ENCODE measurements around the gene CEBPB.

Gene CEBPB

GRCh38 chr20:50186987-50187402 is 3.6 kb upstream of the CEBPB start:
- H3K4me3 ChIP-seq (ENCODE audit: insufficient read depth, low read depth, low read length, poor library complexity, severe bottlenecking), result no peak overlapping the region

DNA sequence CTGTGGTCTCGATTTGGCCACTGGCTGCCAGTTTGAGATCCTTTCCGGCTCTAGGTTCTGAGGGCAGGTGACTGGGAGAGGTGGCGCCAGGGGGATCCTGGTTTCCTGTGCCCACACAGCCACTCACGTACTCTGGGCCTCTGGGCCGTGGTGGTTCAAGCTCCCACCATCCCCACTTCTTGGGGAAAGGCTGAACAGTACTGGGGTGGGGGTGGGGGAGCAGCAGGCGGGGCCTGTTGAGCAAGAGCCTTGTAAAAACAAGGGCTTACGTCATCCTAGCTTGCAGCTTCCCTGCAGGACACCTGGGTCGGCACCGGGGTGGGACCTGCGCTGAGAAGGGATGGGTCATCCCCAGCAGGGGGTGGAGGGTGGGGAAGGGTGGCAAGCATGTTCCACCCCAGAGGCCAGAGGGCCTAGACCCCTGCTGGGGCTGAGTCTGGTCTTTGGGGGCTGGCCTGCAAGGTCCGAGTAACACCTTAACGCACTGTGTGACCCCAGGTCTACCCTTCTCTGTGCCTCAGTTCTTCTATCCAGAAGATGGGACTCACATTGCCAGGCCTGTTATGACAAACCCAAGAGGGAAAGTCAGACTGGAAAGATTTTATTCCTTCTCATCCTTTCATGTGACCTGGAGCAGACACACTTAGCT is 3.1 kb upstream of the CEBPB start:
- no peak for DNase-seq

More at GRCh38 chr20:50186987-50187402, 3.6 kb upstream of the CEBPB start:
- H3K27ac ChIP-seq (ENCODE audit: insufficient read depth, low read length, poor library complexity, severe bottlenecking), result no peak overlapping the region
- H3K36me3 ChIP-seq (ENCODE audit: control insufficient read depth, insufficient read depth, low read length), result no peaks in the 10 kb centered on the region
- no peaks in the 10 kb centered on the region for H3K27me3 ChIP-seq (replicated peaks; ENCODE audit: control insufficient read depth, insufficient read depth, low read length, poor library complexity, severe bottlenecking)
- H3K9me3 ChIP-seq (ENCODE audit: control insufficient read depth, low read length), result no peaks in the 10 kb centered on the region
- no peak for DNase-seq
- peaks cover 5% of the 10 kb centered on the region for H3K4me1 ChIP-seq (ENCODE audit: control insufficient read depth, insufficient read depth, low read length, poor library complexity, severe bottlenecking)

DNA sequence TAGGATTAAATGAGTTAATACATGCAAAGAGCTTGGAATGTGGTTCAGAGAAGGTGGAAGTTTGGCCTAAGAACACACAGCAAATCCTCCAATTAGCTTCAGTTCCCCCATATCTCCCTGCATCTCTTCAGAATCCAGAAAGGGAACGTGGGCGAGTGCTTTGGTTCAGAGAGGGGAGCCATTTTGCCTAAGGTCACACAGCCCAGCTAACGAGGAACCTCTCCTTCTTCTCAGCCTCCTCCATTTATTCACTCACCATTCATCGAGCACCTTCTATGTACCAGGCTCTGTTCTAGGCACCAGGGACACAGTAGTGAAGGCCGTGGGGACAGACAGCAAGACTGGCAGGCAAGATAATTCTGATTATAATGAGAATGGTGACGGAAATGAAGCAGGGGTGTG is 2.3 kb upstream of the CEBPB start:
- no peak overlapping the region for H3K27ac ChIP-seq (ENCODE audit: insufficient read depth, low read length, poor library complexity, severe bottlenecking)
- DNase-seq, result no peak
- no peaks in the 10 kb centered on the region for H3K27me3 ChIP-seq (replicated peaks; ENCODE audit: control insufficient read depth, insufficient read depth, low read length, poor library complexity, severe bottlenecking)
- H3K9me3 ChIP-seq (ENCODE audit: control insufficient read depth, low read length), result no peaks in the 10 kb centered on the region
- H3K4me3 ChIP-seq (ENCODE audit: insufficient read depth, low read depth, low read length, poor library complexity, severe bottlenecking), result no peak overlapping the region
- H3K4me1 ChIP-seq (ENCODE audit: control insufficient read depth, insufficient read depth, low read length, poor library complexity, severe bottlenecking), result peaks cover 14% of the 10 kb centered on the region
- no peaks in the 10 kb centered on the region for H3K36me3 ChIP-seq (ENCODE audit: control insufficient read depth, insufficient read depth, low read length)

More for the DNA sequence above, 3.1 kb upstream of the CEBPB start:
- no peak overlapping the region for H3K4me3 ChIP-seq (ENCODE audit: insufficient read depth, low read depth, low read length, poor library complexity, severe bottlenecking)
- H3K27me3 ChIP-seq (replicated peaks; ENCODE audit: control insufficient read depth, insufficient read depth, low read length, poor library complexity, severe bottlenecking), result no peaks in the 10 kb centered on the region
- H3K27ac ChIP-seq (ENCODE audit: insufficient read depth, low read length, poor library complexity, severe bottlenecking), result no peak overlapping the region
- no peaks in the 10 kb centered on the region for H3K9me3 ChIP-seq (ENCODE audit: control insufficient read depth, low read length)
- peaks cover 6% of the 10 kb centered on the region for H3K4me1 ChIP-seq (ENCODE audit: control insufficient read depth, insufficient read depth, low read length, poor library complexity, severe bottlenecking)
- no peaks in the 10 kb centered on the region for H3K36me3 ChIP-seq (ENCODE audit: control insufficient read depth, insufficient read depth, low read length)

- no peak overlapping the region for H3K27ac ChIP-seq (ENCODE audit: insufficient read depth, low read length, poor library complexity, severe bottlenecking)
Measured at GRCh38 chr20:50188879-50189680, 1.6 kb upstream of the CEBPB start.

GRCh38 chr20:50189681-50190250 is 864 bp upstream of the CEBPB start:
- Histone ChIP-seq H3K27ac (ENCODE audit: insufficient read depth, low read length, poor library complexity, severe bottlenecking) (peak overlapping the region; percentile 39), H3K4me1 (ENCODE audit: control insufficient read depth, insufficient read depth, low read length, poor library complexity, severe bottlenecking) (peaks cover 18% of the 10 kb centered on the region), H3K9me3 (ENCODE audit: control insufficient read depth, low read length) (no peaks in the 10 kb centered on the region), H3K4me3 (ENCODE audit: insufficient read depth, low read depth, low read length, poor library complexity, severe bottlenecking) (peak overlapping the region; percentile 76), H3K36me3 (ENCODE audit: control insufficient read depth, insufficient read depth, low read length) (no peaks in the 10 kb centered on the region), H3K27me3 (replicated peaks; ENCODE audit: control insufficient read depth, insufficient read depth, low read length, poor library complexity, severe bottlenecking) (no peaks in the 10 kb centered on the region)
- peak in 2 of 3 donors; percentile 9 to 22 for DNase-seq

More at GRCh38 chr20:50188879-50189680, 1.6 kb upstream of the CEBPB start:
- no peaks in the 10 kb centered on the region for H3K9me3 ChIP-seq (ENCODE audit: control insufficient read depth, low read length)
- no peaks in the 10 kb centered on the region for H3K36me3 ChIP-seq (ENCODE audit: control insufficient read depth, insufficient read depth, low read length)
- H3K4me3 ChIP-seq (ENCODE audit: insufficient read depth, low read depth, low read length, poor library complexity, severe bottlenecking), result no peak overlapping the region
- DNase-seq, result no peak
- H3K4me1 ChIP-seq (ENCODE audit: control insufficient read depth, insufficient read depth, low read length, poor library complexity, severe bottlenecking), result peaks cover 18% of the 10 kb centered on the region
- no peaks in the 10 kb centered on the region for H3K27me3 ChIP-seq (replicated peaks; ENCODE audit: control insufficient read depth, insufficient read depth, low read length, poor library complexity, severe bottlenecking)

DNA sequence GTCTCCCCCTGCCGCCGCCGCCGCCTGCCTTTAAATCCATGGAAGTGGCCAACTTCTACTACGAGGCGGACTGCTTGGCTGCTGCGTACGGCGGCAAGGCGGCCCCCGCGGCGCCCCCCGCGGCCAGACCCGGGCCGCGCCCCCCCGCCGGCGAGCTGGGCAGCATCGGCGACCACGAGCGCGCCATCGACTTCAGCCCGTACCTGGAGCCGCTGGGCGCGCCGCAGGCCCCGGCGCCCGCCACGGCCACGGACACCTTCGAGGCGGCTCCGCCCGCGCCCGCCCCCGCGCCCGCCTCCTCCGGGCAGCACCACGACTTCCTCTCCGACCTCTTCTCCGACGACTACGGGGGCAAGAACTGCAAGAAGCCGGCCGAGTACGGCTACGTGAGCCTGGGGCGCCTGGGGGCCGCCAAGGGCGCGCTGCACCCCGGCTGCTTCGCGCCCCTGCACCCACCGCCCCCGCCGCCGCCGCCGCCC is 474 bp downstream of the CEBPB start:
- Histone ChIP-seq H3K36me3 (ENCODE audit: control insufficient read depth, insufficient read depth, low read length) (no peaks in the 10 kb centered on the region), H3K27me3 (replicated peaks; ENCODE audit: control insufficient read depth, insufficient read depth, low read length, poor library complexity, severe bottlenecking) (no peaks in the 10 kb centered on the region), H3K9me3 (ENCODE audit: control insufficient read depth, low read length) (no peaks in the 10 kb centered on the region), H3K4me1 (ENCODE audit: control insufficient read depth, insufficient read depth, low read length, poor library complexity, severe bottlenecking) (peaks cover 17% of the 10 kb centered on the region), H3K27ac (ENCODE audit: insufficient read depth, low read length, poor library complexity, severe bottlenecking) (peak overlapping the region; percentile 74), H3K4me3 (ENCODE audit: insufficient read depth, low read depth, low read length, poor library complexity, severe bottlenecking) (peak overlapping the region; percentile 91)
- DNase-seq, result peak; percentile 21 to 35 (median 27)

GRCh38 chr20:50191544-50192363 is 1.1 kb downstream of the CEBPB start:
- DNase-seq, result peak; percentile 5 to 42 (median 33)
- no peaks in the 10 kb centered on the region for H3K9me3 ChIP-seq (ENCODE audit: control insufficient read depth, low read length)
- H3K36me3 ChIP-seq (ENCODE audit: control insufficient read depth, insufficient read depth, low read length), result no peaks in the 10 kb centered on the region
- H3K27me3 ChIP-seq (replicated peaks; ENCODE audit: control insufficient read depth, insufficient read depth, low read length, poor library complexity, severe bottlenecking), result no peaks in the 10 kb centered on the region
- peaks cover 13% of the 10 kb centered on the region for H3K4me1 ChIP-seq (ENCODE audit: control insufficient read depth, insufficient read depth, low read length, poor library complexity, severe bottlenecking)
- peak overlapping the region; percentile 74 for H3K27ac ChIP-seq (ENCODE audit: insufficient read depth, low read length, poor library complexity, severe bottlenecking)
- peak overlapping the region; percentile 91 for H3K4me3 ChIP-seq (ENCODE audit: insufficient read depth, low read depth, low read length, poor library complexity, severe bottlenecking)

DNA sequence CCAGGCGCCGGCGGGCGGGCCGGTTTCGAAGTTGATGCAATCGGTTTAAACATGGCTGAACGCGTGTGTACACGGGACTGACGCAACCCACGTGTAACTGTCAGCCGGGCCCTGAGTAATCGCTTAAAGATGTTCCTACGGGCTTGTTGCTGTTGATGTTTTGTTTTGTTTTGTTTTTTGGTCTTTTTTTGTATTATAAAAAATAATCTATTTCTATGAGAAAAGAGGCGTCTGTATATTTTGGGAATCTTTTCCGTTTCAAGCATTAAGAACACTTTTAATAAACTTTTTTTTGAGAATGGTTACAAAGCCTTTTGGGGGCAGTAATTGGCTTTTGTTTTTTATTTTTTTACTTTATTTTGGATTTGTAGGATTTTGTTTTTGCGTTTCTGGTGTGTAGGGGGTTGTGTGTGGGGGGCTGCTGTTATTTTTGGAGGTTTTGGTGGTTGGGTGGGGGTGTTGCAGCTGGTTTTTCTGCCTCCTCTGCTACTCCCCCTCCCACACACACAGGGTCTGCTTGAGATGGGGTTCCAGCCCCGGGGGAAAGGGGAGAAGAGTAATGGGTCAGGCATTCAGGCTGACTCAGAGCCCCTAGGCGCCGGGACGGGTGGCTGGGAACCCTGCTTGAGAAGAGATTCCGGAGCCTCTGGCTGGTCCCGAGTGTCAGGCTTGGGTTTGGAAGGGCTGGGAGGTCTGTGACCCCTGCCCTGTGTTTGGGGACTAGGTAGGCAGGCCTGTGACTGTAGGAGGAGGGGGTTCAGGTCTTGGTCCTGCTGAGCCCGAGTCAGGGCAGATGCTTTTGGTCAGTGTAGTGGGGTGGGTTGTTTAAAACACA is 2.0 kb downstream of the CEBPB start:
- DNase-seq, result peak; percentile 52 to 64 (median 62)
- Histone ChIP-seq H3K27me3 (replicated peaks; ENCODE audit: control insufficient read depth, insufficient read depth, low read length, poor library complexity, severe bottlenecking) (no peaks in the 10 kb centered on the region), H3K27ac (ENCODE audit: insufficient read depth, low read length, poor library complexity, severe bottlenecking) (peak overlapping the region; percentile 74), H3K4me1 (ENCODE audit: control insufficient read depth, insufficient read depth, low read length, poor library complexity, severe bottlenecking) (peaks cover 13% of the 10 kb centered on the region), H3K4me3 (ENCODE audit: insufficient read depth, low read depth, low read length, poor library complexity, severe bottlenecking) (peak overlapping the region; percentile 49), H3K9me3 (ENCODE audit: control insufficient read depth, low read length) (no peaks in the 10 kb centered on the region), H3K36me3 (ENCODE audit: control insufficient read depth, insufficient read depth, low read length) (no peaks in the 10 kb centered on the region)
